Esophagus mucosa (tissue), 1 donor: ENCODE data around the gene GAGE12F. TPM values are rescaled to one million over a fixed set of nuclear protein-coding genes. Genes with fewer than 3 reads are reported as not detected.
"Not testable (repeated sequence)": the region's sequence is repeated elsewhere in the genome, so short reads cannot be mapped to it uniquely, and the experiment has no call there.

Source experiments
- ATAC-seq: fragments of 200-7000 bp; cut with Tn5 transposase; one replicate; pipeline ENCODE4 v1.9.1; 2020
- total RNA-seq: library from RNA; stranded (reverse); gene quantifications from one replicate; pipeline ENCODE4 v1.2.4, GENCODE V29; 2023
- donor health status: DM: yes; HTN: yes; CAD: no.

Gene GAGE12F, protein sequence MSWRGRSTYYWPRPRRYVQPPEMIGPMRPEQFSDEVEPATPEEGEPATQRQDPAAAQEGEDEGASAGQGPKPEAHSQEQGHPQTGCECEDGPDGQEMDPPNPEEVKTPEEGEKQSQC
- total RNA-seq = not detected

DNA sequence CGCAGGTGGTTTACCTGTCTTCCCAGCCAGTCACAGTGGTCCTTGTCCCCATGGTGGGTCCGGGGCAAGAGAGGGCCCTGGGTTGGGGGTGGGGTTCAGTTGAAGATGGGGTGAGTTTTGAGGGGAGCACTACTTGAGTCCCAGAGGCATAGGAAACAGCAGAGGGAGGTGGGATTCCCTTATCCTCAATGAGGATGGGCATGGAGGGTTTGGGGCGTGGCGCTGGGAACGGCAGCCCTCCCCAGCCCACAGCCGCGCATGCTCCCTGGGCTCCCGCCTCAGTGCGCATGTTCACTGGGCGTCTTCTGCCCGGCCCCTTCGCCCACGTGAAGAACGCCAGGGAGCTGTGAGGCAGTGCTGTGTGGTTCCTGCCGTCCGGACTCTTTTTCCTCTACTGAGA is at the start of gene GAGE12F:
Gene GAGE12F (plus strand): TSS at position 301 of the 400 bp plus-strand sequence. CDS start 1,155 bp downstream, outside the sequence.
- ATAC-seq = not testable (repeated sequence)

GRCh38 chrX:49531877-49532276 is 28.8 kb upstream of the GAGE12F start, which contains the start of gene GAGE12C:
Gene GAGE12C, plus strand, starts transcription at chrX:49532177. Its CDS starts 1,155 bp downstream, at chrX:49533332.
- not testable (repeated sequence) for ATAC-seq

GRCh38 chrX:49541433-49541832 is 19.2 kb upstream of the GAGE12F start, which contains the start of gene GAGE12D:
Gene GAGE12D, plus strand, starts transcription at chrX:49541733. Its CDS starts 1,155 bp downstream, at chrX:49542888.
- ATAC-seq = not testable (repeated sequence)

GRCh38 chrX:49550989-49551388 is 9.7 kb upstream of the GAGE12F start, which contains the start of gene GAGE12E:
Gene GAGE12E, plus strand, starts transcription at chrX:49551289. Its CDS starts 1,155 bp downstream, at chrX:49552444.
- ATAC-seq = not testable (repeated sequence)

DNA sequence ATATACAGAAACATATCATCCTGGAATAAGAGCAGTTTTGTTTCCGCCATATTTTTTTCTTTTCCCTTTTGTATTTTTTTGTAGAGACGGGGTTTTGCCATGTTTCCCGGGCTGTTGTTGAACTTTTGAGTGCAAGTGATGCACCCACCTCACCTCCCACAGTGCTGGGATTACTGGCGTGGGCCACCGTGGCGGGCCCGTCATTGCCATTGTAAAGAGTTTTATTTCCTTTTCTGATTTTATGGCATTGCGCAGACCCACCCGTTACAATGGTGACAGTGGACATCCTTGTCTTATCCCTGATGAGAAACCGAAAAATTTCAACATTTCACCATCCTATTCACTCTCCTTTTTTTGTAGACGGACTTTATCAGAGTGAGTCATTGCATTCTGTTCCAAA is 8.1 kb downstream of the GAGE12F start:
- ATAC-seq = not testable (repeated sequence)

- ATAC-seq = not testable (repeated sequence)
These were observed 8.5 kb downstream of the GAGE12F start for GRCh38 chrX:49569152-49569551.

DNA sequence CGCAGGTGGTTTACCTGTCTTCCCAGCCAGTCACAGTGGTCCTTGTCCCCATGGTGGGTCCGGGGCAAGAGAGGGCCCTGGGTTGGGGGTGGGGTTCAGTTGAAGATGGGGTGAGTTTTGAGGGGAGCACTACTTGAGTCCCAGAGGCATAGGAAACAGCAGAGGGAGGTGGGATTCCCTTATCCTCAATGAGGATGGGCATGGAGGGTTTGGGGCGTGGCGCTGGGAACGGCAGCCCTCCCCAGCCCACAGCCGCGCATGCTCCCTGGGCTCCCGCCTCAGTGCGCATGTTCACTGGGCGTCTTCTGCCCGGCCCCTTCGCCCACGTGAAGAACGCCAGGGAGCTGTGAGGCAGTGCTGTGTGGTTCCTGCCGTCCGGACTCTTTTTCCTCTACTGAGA is 9.5 kb downstream of the GAGE12F start, which contains the start of gene GAGE12G:
Gene GAGE12G (plus strand): TSS at position 301 of the 400 bp plus-strand sequence. CDS start 1,155 bp downstream, outside the sequence.
- not testable (repeated sequence) for ATAC-seq

DNA sequence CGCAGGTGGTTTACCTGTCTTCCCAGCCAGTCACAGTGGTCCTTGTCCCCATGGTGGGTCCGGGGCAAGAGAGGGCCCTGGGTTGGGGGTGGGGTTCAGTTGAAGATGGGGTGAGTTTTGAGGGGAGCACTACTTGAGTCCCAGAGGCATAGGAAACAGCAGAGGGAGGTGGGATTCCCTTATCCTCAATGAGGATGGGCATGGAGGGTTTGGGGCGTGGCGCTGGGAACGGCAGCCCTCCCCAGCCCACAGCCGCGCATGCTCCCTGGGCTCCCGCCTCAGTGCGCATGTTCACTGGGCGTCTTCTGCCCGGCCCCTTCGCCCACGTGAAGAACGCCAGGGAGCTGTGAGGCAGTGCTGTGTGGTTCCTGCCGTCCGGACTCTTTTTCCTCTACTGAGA is 19.0 kb downstream of the GAGE12F start, which contains the start of gene GAGE12H:
Gene GAGE12H (plus strand): TSS at position 301 of the 400 bp plus-strand sequence. CDS start 1,155 bp downstream, outside the sequence.
- ATAC-seq = not testable (repeated sequence)

- ATAC-seq = not testable (repeated sequence)
These were observed 28.6 kb downstream of the GAGE12F start, which contains the start of gene GAGE2A for GRCh38 chrX:49589196-49589595. Gene GAGE2A, plus strand, starts transcription at chrX:49589496. Its CDS starts 1,155 bp downstream, at chrX:49590651.

GRCh38 chrX:49589769-49590478 is 29.3 kb downstream of the GAGE12F start:
- ATAC-seq = not testable (repeated sequence)

GRCh38 chrX:49590488-49590887 is 29.8 kb downstream of the GAGE12F start:
- ATAC-seq = not testable (repeated sequence)

GRCh38 chrX:49598720-49599119 is 38.1 kb downstream of the GAGE12F start, which contains the start of gene GAGE1:
Gene GAGE1, plus strand, starts transcription at chrX:49599020. Its CDS starts 1,155 bp downstream, at chrX:49600175.
- not testable (repeated sequence) for ATAC-seq

DNA sequence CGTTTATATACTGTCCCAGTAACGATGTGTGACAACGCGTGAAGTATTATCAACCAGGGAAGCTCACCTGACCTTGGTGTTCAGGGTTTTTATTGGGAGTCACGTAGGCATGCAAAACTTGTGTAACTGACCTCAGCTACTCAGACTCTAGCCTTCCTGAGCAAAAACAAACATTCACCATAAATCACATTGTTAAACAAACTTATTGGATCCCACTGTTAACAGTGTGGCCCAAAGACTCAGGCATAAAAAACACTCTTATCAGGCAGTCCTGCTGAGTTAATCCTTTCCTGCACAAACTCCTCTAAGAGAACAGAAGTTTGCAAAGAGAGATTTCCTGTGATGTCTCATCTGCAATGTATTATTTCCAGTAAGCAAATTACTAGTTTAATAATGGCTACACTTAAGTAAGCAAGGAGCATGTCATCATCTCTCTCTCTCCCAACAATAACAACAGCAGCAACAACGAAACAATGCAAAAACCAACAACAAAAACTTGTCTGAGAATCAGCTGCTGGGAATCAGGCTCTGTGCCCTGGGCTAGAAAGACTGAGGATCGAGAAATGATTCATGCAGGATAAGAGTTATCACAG is 50.2 kb downstream of the GAGE12F start:
- ATAC-seq = no peak

Other genes with a start within 250 kb of the GAGE12F start
- gene GAGE12J, start 238.8 kb upstream of the GAGE12F start, total RNA-seq = not detected
- gene GAGE13, start 229.3 kb upstream of the GAGE12F start, total RNA-seq = not detected
- gene GAGE12C, start 28.7 kb upstream of the GAGE12F start, total RNA-seq = not detected
- gene GAGE12D, start 19.1 kb upstream of the GAGE12F start, total RNA-seq = not detected
- not detected for gene GAGE12E, start 9.6 kb upstream of the GAGE12F start, total RNA-seq
- not detected for gene GAGE12G, start 9.6 kb downstream of the GAGE12F start, total RNA-seq
- not detected for gene GAGE12H, start 19.1 kb downstream of the GAGE12F start, total RNA-seq
- gene GAGE2A, start 28.7 kb downstream of the GAGE12F start, total RNA-seq = not detected
- gene GAGE1, start 38.2 kb downstream of the GAGE12F start, total RNA-seq = not detected
- gene PAGE1, start 135.1 kb downstream of the GAGE12F start, total RNA-seq = not detected